HepG2 (cell line): ENCODE measurements around the gene CAPN9. TPM values are rescaled to one million over a fixed set of nuclear protein-coding genes. Genes with fewer than 3 reads are reported as not detected.
A peak's percentile ranks its signal among the peaks of the same experiment; 100 is the strongest.

ENCODE experiments used
- HMG20A ChIP-seq: IDR thresholded peaks from 2 replicates; pipeline ENCODE4 v1.6.1; 2016; ENCODE audit warnings: borderline replicate concordance
- JUN ChIP-seq: sonication (generic); formaldehyde crosslinking; IDR thresholded peaks from 2 replicates; pipeline ENCODE4 v1.4.0; 2020; ENCODE audit warnings: mild to moderate bottlenecking, missing genetic modification reagents
- KLF11 ChIP-seq: IDR thresholded peaks from 2 replicates; pipeline ENCODE4 v1.6.1; 2016; ENCODE audit warnings: missing compliant biosample characterization
- LRRFIP1 ChIP-seq: sonication (generic); formaldehyde crosslinking; conservative IDR thresholded peaks from 2 replicates; pipeline ENCODE4 v1.4.0; 2020; ENCODE audit warnings: missing genetic modification reagents
- MXD3 ChIP-seq: IDR thresholded peaks from 2 replicates; pipeline ENCODE4 v1.6.1; 2016; ENCODE audit warnings: mild to moderate bottlenecking, missing biosample characterization, missing genetic modification reagents
- SMAD9 ChIP-seq: sonication (generic); formaldehyde crosslinking; IDR thresholded peaks from 2 replicates; pipeline ENCODE4 v1.5.1; 2020; ENCODE audit warnings: mild to moderate bottlenecking, missing genetic modification reagents
- SMC3 ChIP-seq: IDR thresholded peaks from 2 replicates; pipeline ENCODE4 v1.6.1; 2011; ENCODE audit warnings: low read length, improper control_type of control experiment
- SNAPC2 ChIP-seq: sonication (generic); formaldehyde crosslinking; IDR thresholded peaks from 2 replicates; pipeline ENCODE4 v1.8.1; 2022; ENCODE audit warnings: mild to moderate bottlenecking, missing genetic modification reagents
- SNRNP70 ChIP-seq: fragments of 200-400 bp; formaldehyde crosslinking; IDR thresholded peaks from 2 replicates; pipeline ENCODE4 v1.6.1; 2017; ENCODE audit warnings: mild to moderate bottlenecking, low read depth, low read length, moderate library complexity
- SP4 ChIP-seq: sonication (generic); formaldehyde crosslinking; IDR thresholded peaks from 2 replicates; pipeline ENCODE4 v1.8.1; 2023; ENCODE audit warnings: mild to moderate bottlenecking, missing genetic modification reagents
- TAF1 ChIP-seq: sonication (generic); formaldehyde crosslinking; IDR thresholded peaks from 2 replicates; pipeline ENCODE4 v1.4.0; 2020; ENCODE audit warnings: missing genetic modification reagents
- TP53 ChIP-seq: sonication (generic); formaldehyde crosslinking; conservative IDR thresholded peaks from 2 replicates; pipeline ENCODE4 v1.4.0; 2020; ENCODE audit warnings: missing genetic modification reagents
- TSC22D2 ChIP-seq: sonication (generic); formaldehyde crosslinking; IDR thresholded peaks from 2 replicates; pipeline ENCODE4 v1.5.1; 2020; ENCODE audit warnings: missing genetic modification reagents, mild to moderate bottlenecking, borderline replicate concordance
- ZBTB40 ChIP-seq, 2 experiments: fragments of 450-650 bp in 1 of 2; sonication (generic) in 1 of 2; formaldehyde crosslinking in 1 of 2; IDR thresholded peaks; 2 replicates each; pipeline versions ENCODE4 v1.6.1 to v1.8.0; 2016 to 2022; ENCODE audit warnings: antibody characterized with exemption in 1 of 2, mild to moderate bottlenecking in 1 of 2, missing genetic modification reagents in 1 of 2
- ZFP36L2 ChIP-seq: sonication (generic); formaldehyde crosslinking; IDR thresholded peaks from 2 replicates; pipeline ENCODE4 v1.4.0; 2020; ENCODE audit warnings: missing genetic modification reagents
- ZNF326 ChIP-seq: sonication (generic); formaldehyde crosslinking; IDR thresholded peaks from 2 replicates; pipeline ENCODE4 v1.4.0; 2020; ENCODE audit warnings: missing genetic modification reagents, borderline replicate concordance
- ZNF343 ChIP-seq: sonication (generic); formaldehyde crosslinking; IDR thresholded peaks from 2 replicates; pipeline ENCODE4 v1.4.0; 2020; ENCODE audit warnings: mild to moderate bottlenecking, missing genetic modification reagents
- polyA plus RNA-seq, 8 experiments: library from polyadenylated mRNA; depleted of rRNA in 3 of 8; stranded (reverse) in 7 of 8; unstranded in 1 of 8; fragments of >200 nt; fragmentation: Illumina TruSeq in 4 of 8; extraction: Trizol in 4 of 8; gene quantifications; 2 replicates each; pipeline versions ENCODE4 v1.2.1 to v1.2.3, GENCODE V29; 2011 to 2016; ENCODE audit warnings: low read depth in 4 of 8, missing spikeins in 1 of 8, mixed read lengths in 1 of 8; ENCODE audit not compliant: insufficient read depth in 1 of 8
- total RNA-seq, 5 experiments: library from RNA; depleted of rRNA; stranded (reverse); fragments of >200 nt; fragmentation: Illumina TruSeq; extraction: Trizol; gene quantifications; 2 replicates each; pipeline ENCODE4 v1.2.3, GENCODE V29; 2016; ENCODE audit warnings: low read depth in 1 of 5

The CAPN9 gene
- total and polyA plus RNA-seq, 2 of the 13 experiments (the other 11 are each of a cell fraction or from before 2014, with no cell fraction given): 0.04 to 0.31 TPM

- peak; percentile 58 for TF ChIP-seq ZBTB40 (IDR thresholded peaks at IDR 0.05)
- TF ChIP-seq ZBTB40 (CRISPR knock-in tag; IDR thresholded peaks at IDR 0.05): peak; percentile 69
- no peak for TF ChIP-seq LRRFIP1 (CRISPR knock-in tag)
- peak; percentile 54; the same call in 1 of the 2 replicates for TF ChIP-seq SMAD9 (CRISPR knock-in tag)
- peak; percentile 75; the same call in 1 of the 2 replicates for TF ChIP-seq HMG20A (CRISPR knock-in tag)
- no peak for TF ChIP-seq ZFP36L2 (CRISPR knock-in tag)
- no peak for TF ChIP-seq TSC22D2
- peak; percentile 63; the same call in 1 of the 2 replicates for TF ChIP-seq ZNF343 (CRISPR knock-in tag)
- peak; percentile 40; the same call in 1 of the 2 replicates for TF ChIP-seq JUN (CRISPR knock-in tag)
- peak; percentile 89; the same call in 1 of the 2 replicates for TF ChIP-seq KLF11 (CRISPR knock-in tag)
- no peak for TF ChIP-seq SNRNP70
- TF ChIP-seq ZNF326 (CRISPR knock-in tag): no peak
- TF ChIP-seq SP4 (CRISPR knock-in tag): peak; percentile 78
- TF ChIP-seq TP53 (CRISPR knock-in tag): 0 out of 2 replicates have a peak, but pooled peaks have one; percentile 23
- TF ChIP-seq MXD3 (CRISPR knock-in tag): peak; percentile 89
- peak; percentile 70; the same call in 1 of the 2 replicates for TF ChIP-seq SNAPC2
- TF ChIP-seq SMC3: no peak; the same call in 1 of the 2 replicates
- TF ChIP-seq TAF1 (CRISPR knock-in tag): 0 out of 2 replicates have a peak, but pooled peaks have one; percentile 50
Observed at GRCh38 chr1:230708631-230709580, 38.3 kb upstream of the CAPN9 start (continued).
